ENCODE results near the gene PIK3R5.

DNA sequence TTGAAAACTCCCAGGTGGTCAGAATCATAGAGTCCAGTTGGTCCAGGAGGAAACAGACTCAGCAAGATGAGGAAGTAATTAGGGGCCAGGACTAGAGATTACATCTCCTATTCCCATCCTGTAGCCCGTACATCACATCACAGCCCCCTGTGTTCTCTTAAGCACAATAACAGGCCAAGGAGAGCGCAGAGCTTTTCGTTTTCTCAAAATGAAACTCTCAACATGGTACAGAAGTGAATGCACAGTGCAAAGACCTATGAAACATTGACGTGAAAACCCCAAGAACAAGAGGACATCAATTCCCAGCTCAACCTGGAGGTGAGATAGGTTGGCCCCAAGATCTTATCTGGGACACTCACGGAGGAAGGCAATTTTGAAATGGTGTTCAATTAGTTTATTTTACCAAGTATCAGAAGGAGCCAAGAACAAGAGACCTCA, 9.0 kb downstream of the PIK3R5 start:
- TF ChIP-seq, protein P1, sequence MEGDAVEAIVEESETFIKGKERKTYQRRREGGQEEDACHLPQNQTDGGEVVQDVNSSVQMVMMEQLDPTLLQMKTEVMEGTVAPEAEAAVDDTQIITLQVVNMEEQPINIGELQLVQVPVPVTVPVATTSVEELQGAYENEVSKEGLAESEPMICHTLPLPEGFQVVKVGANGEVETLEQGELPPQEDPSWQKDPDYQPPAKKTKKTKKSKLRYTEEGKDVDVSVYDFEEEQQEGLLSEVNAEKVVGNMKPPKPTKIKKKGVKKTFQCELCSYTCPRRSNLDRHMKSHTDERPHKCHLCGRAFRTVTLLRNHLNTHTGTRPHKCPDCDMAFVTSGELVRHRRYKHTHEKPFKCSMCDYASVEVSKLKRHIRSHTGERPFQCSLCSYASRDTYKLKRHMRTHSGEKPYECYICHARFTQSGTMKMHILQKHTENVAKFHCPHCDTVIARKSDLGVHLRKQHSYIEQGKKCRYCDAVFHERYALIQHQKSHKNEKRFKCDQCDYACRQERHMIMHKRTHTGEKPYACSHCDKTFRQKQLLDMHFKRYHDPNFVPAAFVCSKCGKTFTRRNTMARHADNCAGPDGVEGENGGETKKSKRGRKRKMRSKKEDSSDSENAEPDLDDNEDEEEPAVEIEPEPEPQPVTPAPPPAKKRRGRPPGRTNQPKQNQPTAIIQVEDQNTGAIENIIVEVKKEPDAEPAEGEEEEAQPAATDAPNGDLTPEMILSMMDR (IDR thresholded peaks at IDR 0.05) = no peak
- no peak for TF ChIP-seq POLR2A (IDR thresholded peaks at IDR 0.05)
